GM21515 (cell line): ENCODE measurements around the gene TAF4B.
"Not testable (repeated sequence)": the region's sequence is repeated elsewhere in the genome, so short reads cannot be mapped to it uniquely, and the experiment has no call there.

Source experiments
- ATAC-seq: cut with Tn5 transposase; IDR thresholded peaks from one replicate; pipeline ENCODE4 v1.9.1; 2021; ENCODE audit not compliant: unreplicated experiment

TAF4B gene

DNA sequence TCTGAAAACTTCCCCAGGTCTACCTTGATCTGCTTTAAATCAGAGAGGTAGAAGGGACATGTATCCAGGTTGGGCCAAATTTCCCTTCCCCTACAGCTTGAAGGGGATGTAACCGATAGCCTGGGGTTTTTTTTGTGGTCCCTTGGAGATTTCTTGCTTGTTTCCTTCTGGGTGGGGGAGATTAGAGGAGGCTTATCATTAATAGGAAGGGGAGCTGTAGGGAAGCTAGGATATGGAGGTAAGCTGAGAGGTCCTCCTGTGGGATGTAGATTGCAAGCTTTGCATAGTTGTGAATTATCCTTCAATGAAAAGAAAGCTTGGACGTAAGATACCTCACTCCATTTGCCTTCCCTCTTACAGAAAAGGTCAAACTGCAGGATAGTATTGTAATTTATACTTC, 11.1 kb downstream of the TAF4B start:
- not testable (repeated sequence) for ATAC-seq

DNA sequence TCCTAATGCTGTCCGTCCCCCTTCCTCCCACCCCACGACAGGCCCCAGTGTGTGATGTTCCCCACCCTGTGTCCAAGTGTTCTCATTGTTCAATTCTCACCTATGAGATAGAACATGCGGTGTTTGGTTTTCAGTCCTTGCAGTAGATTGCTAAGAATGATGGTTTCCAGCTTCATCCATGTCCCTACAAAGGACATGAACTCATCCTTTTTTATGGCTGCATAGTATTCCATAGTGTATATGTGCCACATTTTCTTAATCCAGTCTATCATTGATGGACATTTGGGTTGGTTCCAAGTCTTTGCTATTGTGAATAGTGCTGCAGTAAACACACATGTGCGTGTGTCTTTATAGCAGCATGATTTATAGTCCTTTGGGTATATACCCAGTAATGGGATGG, 12.5 kb downstream of the TAF4B start:
- not testable (repeated sequence) for ATAC-seq

DNA sequence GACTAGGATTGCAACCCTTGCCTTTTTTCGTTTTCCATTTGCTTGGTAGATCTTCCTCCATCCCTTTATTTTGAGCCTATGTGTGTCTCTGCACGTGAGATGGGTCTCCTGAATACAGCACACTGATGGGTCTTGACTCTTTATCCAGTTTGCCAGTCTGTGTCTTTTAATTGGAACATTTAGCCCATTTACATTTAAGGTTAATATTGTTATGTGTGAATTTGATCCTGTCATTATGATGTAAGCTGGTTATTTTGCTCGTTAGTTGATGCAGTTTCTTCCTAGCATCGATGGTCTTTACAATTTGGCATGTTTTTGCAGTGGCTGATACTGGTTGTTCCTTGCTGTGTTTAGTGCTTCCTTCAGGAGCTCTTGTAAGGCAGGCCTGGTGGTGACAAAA, 16.1 kb downstream of the TAF4B start:
- ATAC-seq, result not testable (repeated sequence)

DNA sequence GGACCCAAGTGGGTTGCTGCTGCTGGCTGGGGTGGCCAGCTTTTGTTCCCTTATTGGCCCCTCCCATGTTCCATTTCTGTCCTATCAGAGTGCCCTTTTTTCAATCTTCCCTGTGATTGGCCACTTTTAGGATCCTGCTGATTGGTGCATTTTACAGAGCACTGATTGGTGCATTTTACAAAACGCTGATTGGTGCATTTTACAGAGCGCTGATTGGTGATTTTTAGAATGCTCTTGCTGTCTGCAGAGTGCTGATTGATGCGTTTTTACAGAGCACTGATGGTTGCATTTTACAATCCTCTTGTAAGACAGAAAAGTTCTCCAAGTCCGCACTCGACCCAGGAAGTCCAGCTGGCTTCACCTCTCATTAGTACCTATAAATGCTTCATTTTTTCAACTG, 19.2 kb downstream of the TAF4B start:
- ATAC-seq, result not testable (repeated sequence)

DNA sequence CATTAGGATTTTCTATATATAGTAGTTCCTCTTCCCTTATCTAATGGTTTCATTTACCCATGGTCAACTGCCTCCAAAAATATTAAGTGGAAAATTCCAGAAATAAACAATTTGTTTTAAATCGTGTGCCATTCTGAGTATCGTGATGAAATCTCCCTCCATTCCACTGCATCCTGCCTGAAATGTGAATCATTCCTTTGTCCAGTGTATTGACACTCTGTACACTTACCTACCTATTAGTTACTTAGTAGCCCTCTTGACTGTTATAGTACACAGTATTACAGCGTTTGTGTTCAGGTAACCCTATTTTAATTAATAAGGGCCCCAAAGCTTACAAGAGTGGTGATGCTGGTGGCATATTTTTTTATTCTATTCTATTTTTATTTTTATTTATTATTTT, 26.2 kb downstream of the TAF4B start:
- no peak for ATAC-seq

DNA sequence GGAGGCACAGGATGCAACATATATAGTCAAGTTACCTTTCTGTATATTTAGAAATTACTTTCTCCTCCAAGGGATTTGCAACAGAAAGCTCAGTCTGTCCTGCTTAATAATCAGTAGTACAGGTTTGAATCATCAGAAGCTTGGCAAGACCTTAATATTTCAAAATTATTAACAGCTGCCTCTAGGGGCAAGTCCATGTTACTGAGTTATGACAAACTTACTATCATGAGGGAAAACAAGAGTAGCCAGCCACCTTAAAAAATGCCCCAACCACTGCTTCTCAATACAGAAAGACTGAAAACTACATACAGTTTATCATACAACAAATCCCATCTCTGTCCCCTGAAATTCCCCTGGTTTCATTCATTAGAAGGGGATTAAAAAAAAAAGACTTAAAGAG, 28.6 kb downstream of the TAF4B start:
- ATAC-seq, result peak; percentile 42

DNA sequence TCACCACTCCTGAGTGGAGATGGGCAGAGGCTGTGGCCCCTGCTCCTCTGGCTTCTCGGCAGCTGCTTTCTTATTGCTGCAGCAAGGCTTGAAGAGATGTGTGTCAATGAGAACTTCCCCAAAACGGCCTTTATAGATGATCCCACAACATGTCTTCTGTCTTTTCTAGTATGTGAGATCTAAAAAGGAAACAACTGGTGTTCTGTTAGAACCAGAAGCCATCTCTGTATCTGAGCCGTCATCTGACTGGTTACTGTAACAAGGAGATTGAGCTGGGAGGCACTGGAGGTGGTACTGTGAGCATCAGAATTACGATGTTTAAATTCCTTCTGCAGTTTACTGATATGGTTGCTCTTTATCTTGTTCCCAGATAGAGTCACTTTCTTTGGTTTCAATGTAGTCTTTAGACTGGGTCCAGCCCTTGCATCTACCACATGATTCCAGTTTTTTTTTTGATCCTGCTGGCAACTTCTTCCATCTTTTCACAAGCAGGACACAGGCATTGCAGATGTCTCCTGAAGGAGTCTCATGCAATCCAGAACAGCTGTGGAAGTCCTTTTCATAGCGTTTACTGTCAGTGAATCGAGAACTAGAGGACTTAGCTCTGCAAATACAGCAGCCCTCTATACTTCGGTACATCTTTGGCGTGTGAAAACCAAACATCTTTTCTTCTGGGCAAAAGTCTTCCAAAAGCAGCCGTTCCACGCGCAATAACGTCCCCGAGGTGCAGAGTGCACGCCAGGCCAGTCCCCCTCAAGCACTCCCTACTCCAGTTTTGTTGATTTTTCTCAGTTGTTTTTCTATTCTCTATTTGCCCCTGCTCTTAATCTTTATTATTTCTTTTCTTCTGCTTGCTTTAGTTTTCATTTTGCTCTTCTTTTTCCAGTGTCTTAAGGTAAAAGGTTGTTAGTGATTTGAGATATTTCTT, 29.7 kb downstream of the TAF4B start:
- peak; percentile 55 for ATAC-seq

DNA sequence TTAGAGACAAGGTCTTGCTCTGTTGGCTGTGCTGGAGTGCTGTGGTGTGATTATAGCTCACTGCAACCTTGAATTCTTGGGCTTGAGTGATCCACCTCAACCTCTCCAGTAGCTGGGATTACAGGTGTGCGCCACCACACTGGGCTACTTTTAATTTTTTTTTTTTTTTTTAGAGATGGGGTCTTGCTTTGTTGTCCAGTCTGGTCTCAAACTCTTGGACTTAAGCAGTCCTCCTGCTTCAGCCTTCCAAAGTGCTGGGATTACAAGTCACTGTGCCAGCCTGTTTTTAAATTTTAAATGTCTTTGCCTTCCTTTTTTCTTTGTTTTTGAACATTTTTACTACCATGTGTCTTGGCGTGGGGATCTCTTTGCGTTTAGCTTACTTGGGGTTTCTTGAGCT, 32.5 kb downstream of the TAF4B start:
- ATAC-seq, result no peak

DNA sequence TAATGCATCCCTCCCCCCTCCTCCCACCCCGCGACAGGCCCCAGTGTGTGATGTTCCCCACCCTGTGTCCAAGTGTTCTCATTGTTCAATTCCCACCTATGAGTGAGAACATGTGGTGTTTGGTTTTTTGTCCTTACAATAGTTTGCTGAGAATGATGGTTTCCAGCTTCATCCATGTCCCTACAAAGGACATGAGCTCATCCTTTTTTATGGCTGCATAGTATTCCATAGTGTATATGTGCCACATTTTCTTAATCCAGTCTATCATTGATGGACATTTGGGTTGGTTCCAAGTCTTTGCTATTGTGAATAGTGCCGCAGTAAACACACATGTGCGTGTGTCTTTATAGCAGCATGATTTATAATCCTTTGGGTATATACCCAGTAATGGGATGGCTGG, 33.2 kb downstream of the TAF4B start:
- not testable (repeated sequence) for ATAC-seq

DNA sequence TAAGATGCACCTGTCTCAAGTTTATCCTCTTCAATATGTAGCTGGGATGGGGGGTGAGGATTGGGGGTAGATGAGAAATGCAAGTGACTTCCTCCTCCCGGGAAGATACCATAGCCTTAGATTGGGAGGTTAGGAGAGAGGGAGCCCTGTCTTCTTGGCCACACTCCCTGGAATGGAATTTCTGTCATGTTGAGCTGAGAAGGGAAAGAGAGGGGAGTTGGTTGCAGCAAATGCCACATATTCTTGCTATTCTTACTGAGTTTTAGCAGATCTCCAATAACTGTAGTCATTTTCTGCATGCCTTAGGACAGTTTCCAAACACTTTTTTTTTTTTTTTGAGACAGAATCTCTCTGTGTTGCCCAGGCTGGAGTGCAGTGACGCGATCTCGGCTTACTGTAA, 35.9 kb downstream of the TAF4B start:
- ATAC-seq, result no peak

DNA sequence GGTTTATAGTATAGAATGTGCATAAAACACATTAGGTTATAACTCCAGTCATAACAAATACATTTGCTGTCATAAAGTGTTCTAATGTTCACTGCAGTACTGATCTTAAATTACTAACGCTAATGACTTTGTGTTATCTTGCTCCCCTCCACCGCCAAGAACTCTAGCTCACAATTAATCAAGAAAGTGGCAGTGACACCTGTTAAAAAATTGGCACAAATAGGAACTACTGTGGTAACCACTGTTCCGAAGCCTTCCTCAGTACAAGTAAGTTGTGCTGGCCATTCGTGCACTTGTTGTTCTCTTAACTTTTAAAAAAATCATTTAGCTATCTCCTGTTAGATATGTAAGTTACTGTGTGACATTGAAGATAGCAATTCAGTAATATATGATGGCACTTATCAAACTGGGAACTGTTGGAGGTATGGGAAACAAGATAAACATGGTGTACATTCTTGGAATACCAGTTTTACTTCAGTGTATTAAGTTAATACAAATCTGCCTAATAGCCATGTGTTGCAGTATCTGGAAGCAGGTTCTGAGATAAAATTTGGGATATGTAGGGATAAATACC, 41.2 kb downstream of the TAF4B start:
- no peak for ATAC-seq

DNA sequence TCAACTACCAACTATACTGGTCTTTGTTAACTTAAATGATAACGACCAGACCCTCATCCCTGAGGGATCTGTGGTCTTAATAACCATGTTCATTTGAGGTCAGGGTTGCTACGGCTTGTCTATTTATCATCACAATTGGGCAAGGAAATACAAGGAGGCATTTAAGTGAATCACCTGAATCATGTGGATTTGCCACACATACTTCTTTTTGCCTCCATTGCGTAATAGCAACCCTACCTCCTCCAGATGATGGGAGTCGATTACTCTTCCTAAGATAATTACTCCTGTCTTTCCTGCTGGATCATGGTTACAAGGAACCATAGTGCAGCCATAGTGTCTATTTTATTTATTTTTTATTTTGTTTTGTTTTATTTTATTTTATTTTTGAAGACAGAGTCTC, 42.2 kb downstream of the TAF4B start:
- no peak for ATAC-seq

DNA sequence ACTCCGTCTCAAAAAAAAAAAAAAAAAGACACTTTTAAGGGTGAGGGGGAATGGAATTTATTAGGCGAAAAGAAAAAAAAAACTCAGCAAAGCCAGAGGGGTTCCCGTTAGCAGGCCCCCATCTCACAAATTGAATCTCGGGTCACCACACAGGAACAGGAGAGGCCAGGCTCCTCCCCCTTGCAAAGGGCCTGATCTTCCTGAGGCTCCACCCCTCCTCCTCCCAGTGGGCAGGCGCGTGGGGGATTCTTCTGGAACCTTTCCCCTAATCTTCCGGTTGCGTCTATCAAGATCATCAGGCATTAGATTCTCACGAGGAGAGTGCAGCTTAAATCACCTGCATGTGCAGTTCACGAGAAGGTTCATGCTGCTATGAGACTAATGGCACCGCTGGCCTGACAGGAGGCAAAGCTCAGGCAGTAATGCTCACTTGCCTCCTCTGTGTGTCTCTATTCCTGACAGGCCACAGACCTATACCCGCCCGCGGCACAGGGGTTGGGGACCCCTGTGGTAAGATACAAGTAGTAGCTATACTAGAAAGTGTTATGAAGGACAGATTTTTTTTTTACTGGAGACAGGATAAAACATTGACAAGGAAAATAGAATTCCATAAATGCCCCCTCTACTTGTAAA, 45.8 kb downstream of the TAF4B start:
- ATAC-seq, result no peak

DNA sequence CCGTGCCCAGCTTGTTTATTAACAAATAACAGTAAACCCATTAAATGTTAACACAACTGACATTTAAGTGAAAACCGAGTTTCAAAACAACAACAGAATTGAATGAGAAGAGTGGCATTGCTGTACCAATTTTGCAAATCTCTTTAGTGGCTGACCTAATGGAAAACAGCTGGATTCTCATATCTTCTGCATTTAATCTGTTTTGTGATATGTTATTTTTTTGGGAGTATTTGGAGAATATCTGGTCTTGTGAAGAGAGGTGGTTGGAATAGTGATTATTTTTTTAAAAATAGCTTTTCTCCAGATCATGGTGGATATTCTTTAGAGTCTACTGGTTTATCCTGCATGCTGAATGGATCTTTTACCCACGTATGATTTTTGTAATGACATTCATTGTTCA, 51.1 kb downstream of the TAF4B start:
- no peak for ATAC-seq

DNA sequence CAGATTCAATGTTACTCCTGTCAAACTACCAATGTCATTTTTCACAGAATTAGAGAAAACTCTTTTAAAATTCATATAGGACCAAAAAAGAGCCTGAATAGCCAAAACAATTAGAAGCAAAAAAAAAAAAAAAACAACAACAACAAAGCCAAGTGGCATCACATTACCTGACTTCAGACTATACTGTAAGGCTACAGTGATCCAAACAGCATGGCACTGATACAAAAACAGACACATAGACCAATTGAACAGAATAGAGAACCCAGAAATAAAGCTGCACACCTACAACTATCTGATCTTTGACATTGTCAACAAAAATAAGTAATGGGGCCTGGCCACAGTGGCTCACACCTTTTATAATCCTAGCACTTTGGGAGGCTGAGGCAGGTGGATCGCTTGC, 53.2 kb downstream of the TAF4B start:
- ATAC-seq, result no peak

DNA sequence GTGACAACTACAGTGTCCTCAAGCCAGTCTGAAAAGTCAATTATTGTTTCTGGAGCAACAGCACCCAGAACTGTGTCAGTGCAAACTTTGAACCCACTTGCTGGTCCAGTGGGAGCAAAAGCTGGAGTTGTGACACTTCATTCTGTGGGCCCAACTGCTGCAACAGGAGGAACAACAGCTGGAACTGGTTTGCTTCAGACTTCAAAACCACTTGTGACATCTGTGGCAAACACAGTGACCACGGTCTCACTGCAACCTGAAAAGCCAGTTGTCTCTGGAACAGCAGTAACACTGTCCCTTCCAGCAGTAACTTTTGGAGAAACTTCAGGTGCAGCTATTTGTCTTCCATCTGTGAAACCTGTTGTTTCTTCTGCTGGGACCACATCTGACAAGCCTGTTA, 59.8 kb downstream of the TAF4B start:
- ATAC-seq, result no peak

DNA sequence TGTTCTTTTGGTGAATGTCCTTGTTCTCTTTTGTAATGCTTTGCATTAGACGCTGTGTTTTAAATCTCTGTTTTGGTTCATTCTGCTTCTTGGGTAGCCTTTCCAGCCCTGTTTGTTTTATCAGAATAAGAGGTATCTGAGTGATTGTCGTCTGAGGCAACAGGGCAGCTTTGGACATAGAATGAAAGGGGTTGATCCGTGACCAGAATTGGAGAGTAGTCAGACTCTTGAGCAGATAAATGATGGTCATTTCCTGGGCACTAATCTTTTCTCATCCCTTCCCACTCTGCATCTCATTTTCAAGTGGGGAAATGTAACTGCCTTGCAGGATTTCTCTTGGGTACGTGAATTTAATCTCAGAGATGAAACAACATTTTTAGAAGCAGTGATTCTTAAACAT, 61.4 kb downstream of the TAF4B start:
- no peak for ATAC-seq

DNA sequence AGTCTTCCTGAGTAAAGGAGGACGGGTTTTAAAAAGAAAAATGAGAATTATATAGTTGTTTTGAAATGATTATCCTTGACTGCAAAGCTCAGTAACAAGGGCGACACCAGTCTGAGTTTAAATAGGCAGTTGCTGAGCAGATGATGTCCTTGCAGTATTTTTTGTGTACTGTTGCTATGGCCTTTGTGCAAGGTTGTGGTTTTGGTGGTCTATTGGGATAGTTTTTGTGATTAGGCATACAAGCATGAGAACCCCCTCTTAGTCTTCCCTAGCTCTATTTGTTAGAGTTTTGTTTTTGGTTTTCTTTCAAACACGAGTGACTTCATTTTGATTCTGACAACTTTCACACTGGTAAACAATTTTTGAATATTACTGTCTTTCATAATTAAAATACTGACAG, 64.1 kb downstream of the TAF4B start:
- ATAC-seq, result no peak

DNA sequence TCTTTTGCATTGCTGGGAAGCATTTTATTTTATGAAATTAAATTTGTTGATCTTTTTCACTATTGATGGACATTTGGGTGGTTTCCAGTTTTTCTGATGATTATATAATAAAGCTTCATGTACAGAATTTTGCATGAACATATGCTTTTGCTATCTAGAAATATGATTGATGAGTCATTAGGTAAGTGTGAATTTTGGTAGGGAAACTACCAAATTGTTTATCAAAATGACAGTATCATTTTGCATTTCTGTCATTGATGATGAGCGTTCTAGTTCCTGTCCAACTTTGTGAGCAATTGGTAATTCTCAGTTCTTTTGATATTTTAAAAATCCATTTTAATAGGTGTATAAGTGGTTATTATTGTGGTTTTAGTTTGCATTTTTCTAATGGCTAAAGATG, 67.7 kb downstream of the TAF4B start:
- no peak for ATAC-seq

DNA sequence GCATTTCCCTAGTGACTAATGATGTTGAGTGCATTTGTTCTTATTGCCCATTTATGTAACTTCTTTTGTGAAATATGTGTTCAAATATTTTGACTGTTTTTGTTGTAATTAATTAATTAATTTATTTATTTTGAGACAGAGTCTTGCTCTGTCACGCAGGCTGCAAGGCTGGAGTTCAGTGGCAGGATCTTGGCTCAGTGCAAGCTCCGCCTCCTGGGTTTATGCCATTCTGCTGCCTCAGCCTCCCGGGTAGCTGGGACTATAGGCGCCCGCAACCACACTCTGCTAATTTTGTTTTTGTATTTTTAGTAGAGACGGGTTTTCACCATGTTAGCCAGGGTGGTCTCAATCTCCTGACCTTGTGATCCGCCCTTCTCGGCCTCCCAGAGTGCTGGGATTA, 71.9 kb downstream of the TAF4B start:
- ATAC-seq, result no peak

DNA sequence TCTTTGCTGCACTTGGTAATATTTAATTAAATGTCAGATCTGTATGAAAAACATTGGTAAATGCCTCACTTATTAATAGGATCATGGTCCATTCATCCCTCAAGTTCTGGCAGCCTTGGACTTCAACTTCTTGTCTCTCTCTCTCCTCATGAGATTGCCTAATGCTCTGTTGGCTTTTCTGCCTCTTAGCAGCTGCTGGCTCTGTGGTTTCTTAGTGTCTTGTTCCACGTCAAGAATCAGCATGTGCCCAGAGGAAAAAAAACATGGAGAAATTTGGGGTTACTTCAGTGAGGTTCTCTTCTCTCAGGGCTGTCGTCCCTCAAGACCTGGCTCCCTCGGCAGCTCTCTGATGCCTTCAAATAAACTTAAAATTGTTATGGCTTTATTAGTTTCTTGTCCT, 75.4 kb downstream of the TAF4B start:
- ATAC-seq, result no peak

DNA sequence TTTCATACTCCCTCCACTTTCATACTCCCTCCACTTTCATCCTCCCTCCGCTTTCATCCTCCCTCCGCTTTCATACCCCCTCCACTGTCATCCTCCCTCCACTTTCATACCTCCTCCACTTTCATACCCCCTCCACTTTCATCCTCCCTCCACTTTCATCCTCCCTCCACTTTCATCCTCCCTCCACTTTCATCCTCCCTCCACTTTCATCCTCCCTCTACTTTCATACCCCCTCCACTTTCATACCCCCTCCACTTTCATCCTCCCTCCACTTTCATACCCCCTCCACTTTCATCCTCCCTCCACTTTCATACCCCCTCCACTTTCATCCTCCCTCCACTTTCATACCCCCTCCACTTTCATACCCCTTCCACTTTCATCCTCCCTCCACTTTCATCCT, 77.0 kb downstream of the TAF4B start:
- ATAC-seq, result not testable (repeated sequence)
